AG04449 (cell line): ENCODE data around the gene GRIN3A.

Source experiments
- CTCF ChIA-PET: fragments of 350-600 bp; formaldehyde crosslinking; extraction: SDS; loops from one replicate; lab custom pipeline; 2021; ENCODE audit warnings: antibody characterized with exemption; lab: Yijun Ruan, JAX
- POLR2A ChIA-PET: fragments of 400-600, 350-600 bp; formaldehyde crosslinking; extraction: SDS; loops from one replicate; lab custom pipeline; 2020; ENCODE audit warnings: antibody characterized with exemption, inconsistent platforms; lab: Yijun Ruan, JAX
- DNase-seq: peaks from one replicate; pipeline ENCODE4 v3.0.0-alpha.2; 2010; ENCODE audit warnings: low read depth, low spot score
- H3K4me3 ChIP-seq: 2 replicates; pipeline ENCODE4 v1.5.1; 2011; ENCODE audit warnings: low read depth, mild to moderate bottlenecking, control low read depth, low read length
- CTCF ChIP-seq: IDR thresholded peaks from one replicate; pipeline ENCODE4 v1.5.1; 2011; ENCODE audit warnings: mild to moderate bottlenecking, moderate library complexity, low read length, control low read depth, inconsistent platforms; ENCODE audit not compliant: insufficient read depth; ENCODE audit errors: missing control alignments

GRIN3A gene

GRCh38 chr9:101674165-101674564, 64.3 kb downstream of the GRIN3A start:
- ChIA-PET CTCF (no interaction called here), POLR2A (no interaction called here)
- no peak overlapping the region for H3K4me3 ChIP-seq
- TF ChIP-seq CTCF, result no peak
- no peak for DNase-seq

- TF ChIP-seq CTCF, result no peak
- POLR2A ChIA-PET, result no interaction called here
Measured at GRCh38 chr9:101673642-101674041, 64.8 kb downstream of the GRIN3A start.

GRCh38 chr9:101671567-101671966, 66.9 kb downstream of the GRIN3A start:
- TF ChIP-seq CTCF, result no peak
- H3K4me3 ChIP-seq, result no peak overlapping the region
- ChIA-PET POLR2A (no interaction called here), CTCF (no interaction called here)
- DNase-seq, result no peak

More at GRCh38 chr9:101673642-101674041, 64.8 kb downstream of the GRIN3A start:
- no peak overlapping the region for H3K4me3 ChIP-seq
- CTCF ChIA-PET, result no interaction called here
- DNase-seq, result no peak

GRCh38 chr9:101668421-101668820, 70.0 kb downstream of the GRIN3A start:
- ChIA-PET POLR2A (no interaction called here), CTCF (no interaction called here)
- no peak for TF ChIP-seq CTCF
- DNase-seq, result no peak
- no peak overlapping the region for H3K4me3 ChIP-seq

- POLR2A ChIA-PET, result no interaction called here
- no peak for TF ChIP-seq CTCF
- CTCF ChIA-PET, result no interaction called here
- H3K4me3 ChIP-seq, result no peak overlapping the region
- no peak for DNase-seq
Measured at GRCh38 chr9:101664453-101664852, 74.0 kb downstream of the GRIN3A start.

GRCh38 chr9:101652601-101653175, 85.8 kb downstream of the GRIN3A start:
- ChIA-PET CTCF (no interaction called here), POLR2A (no interaction called here)
- TF ChIP-seq CTCF, result no peak
- no peak for DNase-seq
- no peak overlapping the region for H3K4me3 ChIP-seq
